GM12864 (cell line): ENCODE measurements around the gene TOR4A.

ENCODE experiments used
- DNase-seq: peaks from one replicate; pipeline ENCODE4 v3.0.0-alpha.2; 2011; ENCODE audit warnings: low read depth
- H3K4me3 ChIP-seq: 2 replicates; pipeline ENCODE4 v1.5.1; 2011; ENCODE audit warnings: mild to moderate bottlenecking, low read depth, low read length, control low read depth
- CTCF ChIP-seq: IDR thresholded peaks from 2 replicates; pipeline ENCODE4 v1.5.1; 2011; ENCODE audit warnings: low read depth, mild to moderate bottlenecking, moderate library complexity, low read length, control low read depth, inconsistent platforms; ENCODE audit errors: missing control alignments

TOR4A gene

GRCh38 chr9:137230705-137231371 lies 46.7 kb upstream of the TOR4A start, which contains the start of gene SLC34A3:
SLC34A3 (plus strand) TSS chr9:137230901; CDS start chr9:137231703, 802 bp downstream.
- TF ChIP-seq CTCF: no peak
- no peak for DNase-seq
- H3K4me3 ChIP-seq: no peak within 1 kb of the TSS

DNA sequence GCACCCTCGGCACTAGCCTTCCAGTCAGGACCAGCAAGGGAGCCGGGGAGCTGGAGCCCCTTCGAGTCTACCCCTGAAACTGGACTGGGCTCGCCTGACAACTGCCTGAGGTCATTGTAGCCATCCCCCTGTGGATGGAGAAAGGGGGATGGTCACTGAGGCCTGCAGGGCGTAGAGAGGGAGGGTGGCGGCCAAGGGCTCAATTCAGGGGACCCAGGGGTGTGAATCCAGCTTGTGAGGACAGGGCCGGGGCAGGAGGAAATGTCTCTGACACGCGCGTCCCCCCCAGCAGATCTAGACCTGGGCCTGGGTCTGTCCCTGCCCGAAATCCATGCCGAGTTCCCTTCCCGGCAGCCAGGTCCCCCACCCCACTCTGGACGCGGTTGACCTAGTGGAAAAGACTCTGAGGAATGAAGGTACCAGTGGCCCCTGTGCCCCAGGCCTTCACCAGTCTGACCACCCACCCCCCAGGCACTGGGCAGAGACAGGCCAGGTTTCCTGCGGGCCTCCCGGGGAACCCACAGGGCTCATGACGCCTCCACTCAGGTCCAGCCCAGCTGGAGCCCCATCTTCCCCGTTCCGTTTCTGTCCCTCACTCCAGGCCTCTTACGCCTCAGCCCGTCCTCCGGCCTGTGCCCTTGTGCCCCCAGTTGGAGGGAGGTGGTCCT lies 46.0 kb upstream of the TOR4A start:
- DNase-seq: no peak
- TF ChIP-seq CTCF: no peak
- no peak overlapping the region for H3K4me3 ChIP-seq

DNA sequence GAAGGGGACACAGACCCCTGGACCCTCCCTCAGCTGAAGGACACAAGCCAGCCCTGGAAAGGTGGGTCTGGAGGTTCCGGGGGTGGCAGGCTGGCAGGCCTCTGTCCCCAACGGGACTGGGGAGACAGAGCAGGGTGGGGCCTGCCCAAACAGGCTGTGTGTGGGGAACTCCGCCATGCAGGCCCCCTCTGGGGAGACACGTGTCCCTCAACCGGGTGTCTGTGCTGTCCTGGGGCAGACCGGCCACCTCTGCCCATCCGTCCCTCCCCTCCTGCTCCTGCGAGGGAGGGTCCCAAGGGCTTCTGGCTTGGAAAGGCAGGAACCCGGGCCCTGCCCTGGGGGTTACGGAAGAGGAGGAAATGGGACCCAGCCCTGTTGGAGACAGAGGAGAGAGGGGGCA lies 45.4 kb upstream of the TOR4A start:
- no peak for TF ChIP-seq CTCF
- DNase-seq: no peak
- no peak overlapping the region for H3K4me3 ChIP-seq

DNA sequence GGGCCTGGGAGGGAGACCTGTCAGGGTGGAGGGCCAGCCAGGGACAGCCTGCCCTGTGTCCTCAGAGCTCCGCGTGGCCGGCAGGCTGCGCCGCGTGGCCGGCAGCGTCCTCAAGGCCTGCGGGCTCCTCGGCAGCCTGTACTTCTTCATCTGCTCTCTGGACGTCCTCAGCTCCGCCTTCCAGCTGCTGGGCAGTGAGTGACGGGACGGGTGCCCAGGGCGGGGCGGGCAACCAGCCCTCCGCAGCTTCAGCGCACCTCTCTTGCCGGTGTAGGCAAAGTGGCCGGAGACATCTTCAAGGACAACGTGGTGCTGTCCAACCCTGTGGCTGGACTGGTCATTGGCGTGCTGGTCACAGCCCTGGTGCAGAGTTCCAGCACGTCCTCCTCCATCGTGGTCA lies 45.0 kb upstream of the TOR4A start:
- DNase-seq: no peak
- TF ChIP-seq CTCF: no peak
- H3K4me3 ChIP-seq: no peak overlapping the region

- no peak for TF ChIP-seq CTCF
- no peak overlapping the region for H3K4me3 ChIP-seq
- no peak for DNase-seq
These were observed 44.2 kb upstream of the TOR4A start for GRCh38 chr9:137233143-137233980.

DNA sequence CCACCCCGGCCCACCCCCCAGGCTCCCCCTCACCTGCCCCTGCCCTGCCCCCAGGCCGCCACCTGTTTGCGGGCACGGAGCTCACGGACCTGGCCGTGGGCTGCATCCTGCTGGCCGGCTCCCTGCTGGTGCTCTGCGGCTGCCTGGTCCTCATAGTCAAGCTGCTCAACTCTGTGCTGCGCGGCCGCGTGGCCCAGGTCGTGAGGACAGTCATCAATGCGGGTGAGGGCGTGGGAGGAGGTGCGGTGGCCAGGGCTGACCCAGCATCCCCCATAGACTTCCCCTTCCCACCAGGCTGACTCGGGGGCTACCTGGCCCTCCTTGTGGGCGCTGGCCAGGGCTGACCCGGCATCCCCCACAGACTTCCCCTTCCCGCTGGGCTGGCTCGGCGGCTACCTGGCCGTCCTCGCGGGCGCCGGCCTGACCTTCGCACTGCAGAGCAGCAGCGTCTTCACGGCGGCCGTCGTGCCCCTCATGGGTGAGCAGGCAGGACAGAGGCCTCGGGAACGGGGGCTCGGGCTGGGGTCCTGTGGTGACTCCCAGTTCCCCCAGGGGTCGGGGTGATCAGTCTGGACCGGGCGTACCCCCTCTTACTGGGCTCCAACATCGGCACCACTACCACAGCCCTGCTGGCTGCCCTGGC lies 43.4 kb upstream of the TOR4A start:
- DNase-seq: no peak
- H3K4me3 ChIP-seq: no peak overlapping the region
- no peak for TF ChIP-seq CTCF
